Measurements from ENCODE around the gene TAAR9. TPM values are rescaled to one million over a fixed set of nuclear protein-coding genes. Genes with fewer than 3 reads are reported as not detected.
A peak's percentile ranks its signal among the peaks of the same experiment; 100 is the strongest.

Gene TAAR9
- total RNA-seq, 2 experiments from 2014 or later: not detected

DNA sequence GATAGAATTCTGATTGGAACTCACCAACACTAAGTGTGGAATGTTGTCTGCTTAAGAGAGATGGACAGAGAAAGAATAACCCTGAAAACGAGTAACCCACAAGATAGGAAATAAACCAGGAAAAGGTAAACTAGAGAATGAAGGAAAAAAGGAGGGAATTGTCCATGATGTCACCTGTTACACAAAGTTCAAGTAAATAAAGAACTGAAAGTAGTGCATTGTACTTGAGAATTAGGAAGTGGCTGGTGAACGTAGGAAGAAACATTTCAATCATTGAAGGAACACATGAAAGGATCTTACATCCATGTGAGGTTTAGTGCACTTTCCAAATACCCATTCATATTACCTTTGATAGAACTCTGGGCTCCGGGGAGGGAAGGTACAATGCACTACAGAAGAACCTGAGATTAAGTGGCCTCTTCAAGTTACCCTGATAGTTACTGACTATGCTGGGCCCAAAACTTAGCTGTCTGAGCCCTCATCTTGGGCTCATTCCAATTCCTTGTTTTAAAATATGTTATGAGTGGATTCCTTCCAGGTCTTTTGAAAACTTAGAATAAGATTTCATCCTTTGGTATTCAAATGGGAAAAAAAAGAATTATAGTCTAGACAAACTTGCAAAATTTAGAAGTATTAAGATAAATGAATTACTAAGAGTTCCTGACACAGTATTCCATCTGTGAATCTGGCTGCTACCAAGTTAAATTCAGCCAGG, 24.1 kb upstream of the TAAR9 start:
- peaks cover 16% of the 10 kb centered on the region; the same call in 1 of the 2 replicates for H4K20me1 ChIP-seq (ENCODE audit: insufficient read depth, low read length)
- H3K4me1 ChIP-seq (ENCODE audit: insufficient read depth, low read length, poor library complexity, severe bottlenecking): peaks cover 30% of the 10 kb centered on the region
- intact Hi-C loops (cut with micrococcal nuclease; ENCODE audit: unreplicated experiment): loop anchor here (2.0 to 10.0 kb wide), 4 partner anchors 23 to 599 kb away; partner anchors contain the start of gene SLC18B1
- CTCF ChIA-PET (ENCODE audit: unreplicated experiment): interaction anchor here (1.3 kb wide), 1 partner anchor 13 kb away, joined by 6 read pairs; no protein-coding TSS in a partner anchor
- no peaks in the 10 kb centered on the region for H3K9me3 ChIP-seq (ENCODE audit: low read length)
- H3K79me2 ChIP-seq (ENCODE audit: insufficient read depth, low read depth, low read length): peaks cover 41% of the 10 kb centered on the region
- H2AFZ ChIP-seq (ENCODE audit: low read length): peak overlapping the region; percentile 83
- H3K36me3 ChIP-seq (ENCODE audit: insufficient read depth, low read length): peaks cover 27% of the 10 kb centered on the region
- POLR2A ChIA-PET: interaction anchor here (1.1 to 2.9 kb wide), 10 partner anchors 15 to 284 kb away, joined by 3 to 54 read pairs (median 6); partner anchors contain the start of gene SLC18B1
- H3K9me2 ChIP-seq (ENCODE audit: insufficient read depth, low read length): no peaks in the 10 kb centered on the region
- no peak for TF ChIP-seq EZH2phosphoT487 (IDR thresholded peaks at IDR 0.05; ENCODE audit: borderline replicate concordance, low read depth, low read length)
- TF ChIP-seq, protein P1, sequence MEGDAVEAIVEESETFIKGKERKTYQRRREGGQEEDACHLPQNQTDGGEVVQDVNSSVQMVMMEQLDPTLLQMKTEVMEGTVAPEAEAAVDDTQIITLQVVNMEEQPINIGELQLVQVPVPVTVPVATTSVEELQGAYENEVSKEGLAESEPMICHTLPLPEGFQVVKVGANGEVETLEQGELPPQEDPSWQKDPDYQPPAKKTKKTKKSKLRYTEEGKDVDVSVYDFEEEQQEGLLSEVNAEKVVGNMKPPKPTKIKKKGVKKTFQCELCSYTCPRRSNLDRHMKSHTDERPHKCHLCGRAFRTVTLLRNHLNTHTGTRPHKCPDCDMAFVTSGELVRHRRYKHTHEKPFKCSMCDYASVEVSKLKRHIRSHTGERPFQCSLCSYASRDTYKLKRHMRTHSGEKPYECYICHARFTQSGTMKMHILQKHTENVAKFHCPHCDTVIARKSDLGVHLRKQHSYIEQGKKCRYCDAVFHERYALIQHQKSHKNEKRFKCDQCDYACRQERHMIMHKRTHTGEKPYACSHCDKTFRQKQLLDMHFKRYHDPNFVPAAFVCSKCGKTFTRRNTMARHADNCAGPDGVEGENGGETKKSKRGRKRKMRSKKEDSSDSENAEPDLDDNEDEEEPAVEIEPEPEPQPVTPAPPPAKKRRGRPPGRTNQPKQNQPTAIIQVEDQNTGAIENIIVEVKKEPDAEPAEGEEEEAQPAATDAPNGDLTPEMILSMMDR (conservative IDR thresholded peaks at IDR 0.05; ENCODE audit: low read length): no peak
- peak overlapping the region; percentile 82 for H3K4me2 ChIP-seq (ENCODE audit: low read length)
- peak overlapping the region; percentile 82 for H3K4me3 ChIP-seq (ENCODE audit: low read depth, low read length, poor library complexity, severe bottlenecking)
- no TSS peak for BruUV-seq (replicated peaks)
- H3K27ac ChIP-seq (ENCODE audit: low read depth, low read length, poor library complexity, severe bottlenecking): peak overlapping the region; percentile 79
- no peak for DNase-seq (ENCODE audit: low spot score)

DNA sequence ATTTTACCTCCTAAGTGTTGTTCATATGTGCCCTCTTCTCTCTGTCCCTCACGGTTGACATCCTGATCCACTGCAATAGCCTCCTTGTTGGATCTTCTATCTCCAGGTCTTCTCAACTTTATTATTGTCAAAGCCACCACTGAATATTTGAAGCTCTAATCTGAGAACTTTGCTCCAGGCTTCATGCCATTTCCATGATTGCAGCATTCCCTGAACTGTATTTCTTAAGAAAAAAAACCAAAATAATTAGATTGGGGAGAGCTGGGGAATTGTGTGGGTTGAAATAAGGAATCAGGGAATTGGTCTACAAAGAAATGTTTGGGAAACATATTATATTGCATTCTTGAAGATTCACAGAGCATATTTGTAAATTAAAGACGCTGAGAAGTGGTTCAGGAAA, 22.7 kb upstream of the TAAR9 start:
- Histone ChIP-seq H3K9me2 (ENCODE audit: insufficient read depth, low read length) (no peaks in the 10 kb centered on the region), H3K4me1 (ENCODE audit: insufficient read depth, low read length, poor library complexity, severe bottlenecking) (peaks cover 17% of the 10 kb centered on the region), H4K20me1 (ENCODE audit: insufficient read depth, low read length) (peaks cover 11% of the 10 kb centered on the region; the same call in 1 of the 2 replicates), H3K27ac (ENCODE audit: low read depth, low read length, poor library complexity, severe bottlenecking) (no peak overlapping the region), H2AFZ (ENCODE audit: low read length) (0 out of 2 replicates have a peak overlapping the region, but pooled peaks have one; percentile 24), H3K4me2 (ENCODE audit: low read length) (no peak overlapping the region), H3K4me3 (ENCODE audit: low read depth, low read length, poor library complexity, severe bottlenecking) (no peak overlapping the region), H3K36me3 (ENCODE audit: insufficient read depth, low read length) (peaks cover 16% of the 10 kb centered on the region; the same call in 1 of the 2 replicates), H3K9me3 (ENCODE audit: low read length) (no peaks in the 10 kb centered on the region), H3K79me2 (ENCODE audit: insufficient read depth, low read depth, low read length) (peaks cover 27% of the 10 kb centered on the region)
- POLR2A ChIA-PET: interaction anchor here (0.6 to 2.0 kb wide), 6 partner anchors 9 to 248 kb away, joined by 3 to 7 read pairs (median 4); no protein-coding TSS in a partner anchor
- no TSS peak for BruUV-seq (replicated peaks)
- TF ChIP-seq, protein P1 (conservative IDR thresholded peaks at IDR 0.05; ENCODE audit: low read length): no peak
- no peak for TF ChIP-seq EZH2phosphoT487 (IDR thresholded peaks at IDR 0.05; ENCODE audit: borderline replicate concordance, low read depth, low read length)
- CTCF ChIA-PET (ENCODE audit: unreplicated experiment): no interaction called here
- intact Hi-C loops (cut with micrococcal nuclease; ENCODE audit: unreplicated experiment): loop anchor here (10.0 kb wide), 1 partner anchor 601 kb away; no protein-coding TSS in a partner anchor
- DNase-seq (ENCODE audit: low spot score): no peak

DNA sequence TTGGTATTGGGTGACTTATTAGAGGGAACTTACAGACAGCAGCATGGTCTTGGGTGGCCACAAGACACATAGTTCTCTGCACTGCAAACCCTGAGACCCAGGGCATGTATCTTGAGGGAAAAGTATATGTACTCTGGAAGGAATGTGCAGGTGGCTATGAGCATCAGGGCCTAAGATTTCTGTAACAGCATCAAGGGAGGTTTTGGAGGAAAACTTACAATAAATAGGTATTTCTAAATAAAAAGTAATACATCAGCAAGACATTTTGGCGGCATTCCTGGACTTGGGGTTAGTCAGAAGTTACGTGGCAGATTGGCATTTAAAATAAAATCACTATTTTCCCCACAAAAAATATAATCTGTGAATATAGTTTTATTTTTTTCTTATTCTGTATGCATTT, 17.1 kb upstream of the TAAR9 start:
- intact Hi-C loops (cut with micrococcal nuclease; ENCODE audit: unreplicated experiment): no loop called here
- CTCF ChIA-PET (ENCODE audit: unreplicated experiment): no interaction called here
- BruUV-seq (replicated peaks): no TSS peak

More for the DNA sequence above, 17.1 kb upstream of the TAAR9 start:
- no peak overlapping the region for H3K27ac ChIP-seq (ENCODE audit: low read depth, low read length, poor library complexity, severe bottlenecking)
- no peaks in the 10 kb centered on the region for H3K36me3 ChIP-seq (ENCODE audit: insufficient read depth, low read length)
- TF ChIP-seq, protein P1 (conservative IDR thresholded peaks at IDR 0.05; ENCODE audit: low read length): no peak
- TF ChIP-seq EZH2phosphoT487 (IDR thresholded peaks at IDR 0.05; ENCODE audit: borderline replicate concordance, low read depth, low read length): no peak
- no peak overlapping the region for H3K4me3 ChIP-seq (ENCODE audit: low read depth, low read length, poor library complexity, severe bottlenecking)
- no peaks in the 10 kb centered on the region for H3K4me1 ChIP-seq (ENCODE audit: insufficient read depth, low read length, poor library complexity, severe bottlenecking)
- no peaks in the 10 kb centered on the region for H3K9me3 ChIP-seq (ENCODE audit: low read length)
- DNase-seq (ENCODE audit: low spot score): no peak
- no peak overlapping the region for H2AFZ ChIP-seq (ENCODE audit: low read length)
- H3K9me2 ChIP-seq (ENCODE audit: insufficient read depth, low read length): no peaks in the 10 kb centered on the region
- POLR2A ChIA-PET: no interaction called here
- no peaks in the 10 kb centered on the region for H4K20me1 ChIP-seq (ENCODE audit: insufficient read depth, low read length)
- H3K79me2 ChIP-seq (ENCODE audit: insufficient read depth, low read depth, low read length): no peaks in the 10 kb centered on the region
- no peak overlapping the region for H3K4me2 ChIP-seq (ENCODE audit: low read length)

All from OCI-LY7 (cell line).